ENCODE results near the gene EREG.
A peak's percentile ranks its signal among the peaks of the same experiment; 100 is the strongest.

EREG gene

DNA sequence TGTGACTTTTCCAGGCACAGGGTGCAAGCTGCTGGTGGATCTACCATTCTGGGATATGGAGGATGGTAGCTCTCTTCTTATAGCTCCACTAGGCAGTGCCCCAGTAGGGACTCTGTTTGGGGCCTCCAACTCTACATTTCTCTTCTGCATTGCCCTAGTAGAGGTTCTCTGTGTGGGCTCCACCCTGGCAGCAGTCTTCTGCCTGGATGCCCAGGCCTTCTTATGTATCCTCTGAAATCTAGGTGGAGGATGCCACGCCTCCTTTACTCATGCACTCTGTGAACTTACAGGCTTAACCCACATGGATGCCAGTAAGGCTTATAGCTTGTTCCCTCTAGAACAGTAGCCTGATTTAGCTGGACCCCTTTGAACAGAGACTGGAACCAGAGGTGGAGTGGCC is 20.9 kb upstream of the EREG start:
- DNase-seq (ENCODE audit: low read depth), result no peak

DNA sequence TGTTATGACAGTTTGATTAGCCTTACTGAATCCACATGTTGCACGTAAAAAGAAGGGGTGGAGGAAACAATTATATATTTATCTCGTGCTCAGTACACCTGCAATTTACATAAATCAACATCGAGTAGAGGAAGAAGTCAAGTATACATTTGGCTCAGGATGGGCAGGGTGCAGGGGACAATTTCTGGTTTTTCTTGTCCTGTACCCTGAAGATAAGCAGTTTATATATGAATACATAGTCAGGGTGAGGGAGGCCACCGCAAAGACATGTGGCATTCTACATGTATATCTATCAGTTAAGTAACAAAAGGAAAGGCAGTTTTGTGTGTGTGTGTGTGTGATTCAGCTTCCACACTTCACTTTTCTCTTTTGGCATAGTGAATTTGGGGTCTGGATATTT is 11.1 kb upstream of the EREG start:
- no peak for DNase-seq (ENCODE audit: low read depth)

- DNase-seq (ENCODE audit: low read depth), result no peak
Measured at GRCh38 chr4:74357965-74358364, 7.0 kb upstream of the EREG start.

DNA sequence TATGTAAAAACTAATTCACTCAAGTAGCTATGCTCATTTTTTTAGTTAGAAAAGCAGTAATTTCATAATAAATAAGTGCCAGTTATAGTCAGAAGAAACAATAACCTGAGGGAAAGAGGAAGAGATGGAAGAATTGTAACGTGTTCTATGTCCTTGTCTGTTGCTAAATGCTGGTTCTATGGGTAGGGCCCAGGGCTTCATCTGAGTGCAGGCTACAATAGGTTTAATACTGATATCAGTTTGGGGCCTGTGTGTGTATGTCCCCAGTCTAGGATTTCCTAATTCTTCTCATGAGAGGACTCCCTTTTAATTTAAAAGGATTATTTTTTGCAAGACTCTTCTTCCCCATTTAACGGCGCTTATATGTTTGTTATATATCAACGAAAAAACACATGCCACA is 3.3 kb upstream of the EREG start:
- no peak for DNase-seq (ENCODE audit: low read depth)

DNA sequence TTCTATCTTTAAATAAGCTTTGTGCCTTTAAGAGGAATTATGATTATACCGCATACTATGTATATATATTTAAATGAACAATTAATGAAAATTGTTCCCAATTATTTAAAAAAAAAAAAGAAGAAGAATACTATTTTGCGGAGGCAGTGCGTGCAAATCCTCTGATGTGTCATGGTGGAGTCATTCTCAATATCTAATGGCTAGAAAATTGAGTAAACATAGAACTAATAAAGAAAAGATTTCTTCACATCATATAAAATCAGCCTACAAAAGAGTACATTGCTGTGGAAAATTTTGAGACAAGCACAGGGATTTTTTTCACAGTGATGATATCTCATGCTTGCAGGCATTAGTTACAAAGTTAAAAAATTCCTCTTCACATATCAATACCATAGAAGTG is 2.6 kb upstream of the EREG start:
- no peak for DNase-seq (ENCODE audit: low read depth)

DNA sequence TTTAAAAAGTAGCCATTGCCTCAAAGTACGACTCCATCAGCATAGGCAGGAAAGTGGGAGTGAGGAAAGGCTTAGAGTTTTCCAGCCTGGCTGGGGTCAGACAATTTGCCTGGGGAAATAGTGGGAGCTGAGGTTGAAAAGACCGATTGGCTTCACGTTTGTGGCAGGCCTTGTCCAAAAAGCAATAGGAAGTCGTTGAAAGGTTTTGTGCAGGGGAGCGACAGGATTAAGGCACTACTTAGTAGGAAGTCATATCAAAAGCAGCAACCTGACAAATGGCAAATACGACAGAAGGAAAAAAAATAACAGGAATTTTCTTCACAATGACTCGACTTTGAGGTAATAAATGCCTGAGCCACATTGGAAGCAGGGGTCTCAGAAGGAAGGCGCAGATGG is 691 bp upstream of the EREG start:
- no peak for DNase-seq (ENCODE audit: low read depth)

GRCh38 chr4:74365761-74366160 is 816 bp downstream of the EREG start:
- DNase-seq (ENCODE audit: low read depth), result no peak

DNA sequence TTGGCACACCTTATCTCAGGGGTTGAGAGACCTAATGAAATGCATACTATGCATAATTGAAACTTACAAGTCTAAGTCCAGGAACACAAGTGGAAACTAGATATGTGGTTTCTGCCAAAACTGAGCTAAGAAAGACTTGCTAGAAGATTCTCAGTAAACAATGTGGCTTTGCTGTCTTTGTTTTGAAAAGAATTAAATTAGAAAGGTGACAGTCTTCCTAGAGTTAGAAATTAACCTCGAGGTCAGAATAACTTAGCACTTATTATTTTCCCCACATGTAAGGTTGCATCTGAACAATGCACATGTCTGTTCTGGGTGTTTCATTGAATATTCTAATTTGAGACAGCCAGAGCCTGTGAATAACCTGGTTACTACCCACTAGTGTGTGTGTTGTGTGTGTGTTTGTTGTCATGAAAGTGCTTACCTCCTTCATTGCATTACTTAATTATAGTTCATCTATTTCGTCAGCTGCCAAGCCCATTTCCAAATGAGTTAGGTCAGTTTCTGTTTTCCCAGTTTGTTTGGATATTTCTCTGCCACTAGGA is 1.5 kb downstream of the EREG start:
- no peak for DNase-seq (ENCODE audit: low read depth)

DNA sequence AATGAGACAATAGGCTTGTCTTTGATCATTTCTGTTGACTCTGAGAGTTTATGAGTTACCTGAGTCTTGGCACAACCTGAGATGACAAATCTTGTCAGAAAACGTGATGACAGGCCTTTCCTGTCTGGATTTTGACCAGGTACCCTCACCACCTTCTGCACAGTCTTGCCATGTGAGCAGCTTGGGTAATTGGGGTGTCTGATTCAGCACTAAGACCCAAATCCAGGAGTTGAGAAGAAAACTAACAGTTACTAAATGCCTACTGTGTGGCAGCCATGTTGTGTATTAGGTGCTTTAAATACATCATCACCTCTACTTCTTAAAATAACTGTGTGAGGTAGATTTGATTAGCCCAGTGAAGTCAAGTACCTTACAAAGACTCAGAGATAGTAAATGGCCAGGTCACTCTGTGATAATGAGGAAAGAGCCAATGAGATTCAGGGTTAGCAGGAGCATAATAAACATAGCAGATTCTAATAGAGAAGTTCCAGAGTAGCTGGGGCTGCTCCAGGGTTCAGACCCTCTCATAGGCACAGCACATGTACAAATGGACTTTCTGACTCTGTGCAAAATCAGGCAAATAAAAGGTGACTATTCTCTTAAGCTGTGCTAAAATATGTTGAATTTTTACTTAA is 2.8 kb downstream of the EREG start:
- DNase-seq (ENCODE audit: low read depth), result no peak

DNA sequence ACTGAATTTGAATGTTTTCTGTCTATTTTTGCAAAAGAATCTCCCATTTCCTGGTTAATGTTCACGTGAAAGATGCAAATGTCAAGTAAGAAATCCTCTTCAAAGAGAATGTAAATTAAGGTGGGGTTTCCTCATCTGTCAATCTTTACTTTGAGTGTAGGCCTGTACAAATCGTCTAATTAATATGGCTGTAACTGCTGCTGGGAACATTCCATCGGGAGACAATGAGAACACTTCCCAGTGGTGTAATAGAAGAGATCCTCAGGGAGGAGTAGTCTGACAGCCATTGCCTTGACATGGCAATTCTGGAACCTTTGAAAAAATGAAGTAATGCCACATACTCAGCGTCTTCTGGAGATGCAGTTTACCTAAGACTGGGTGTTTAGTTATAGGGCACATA is 3.7 kb downstream of the EREG start:
- DNase-seq (ENCODE audit: low read depth), result no peak

DNA sequence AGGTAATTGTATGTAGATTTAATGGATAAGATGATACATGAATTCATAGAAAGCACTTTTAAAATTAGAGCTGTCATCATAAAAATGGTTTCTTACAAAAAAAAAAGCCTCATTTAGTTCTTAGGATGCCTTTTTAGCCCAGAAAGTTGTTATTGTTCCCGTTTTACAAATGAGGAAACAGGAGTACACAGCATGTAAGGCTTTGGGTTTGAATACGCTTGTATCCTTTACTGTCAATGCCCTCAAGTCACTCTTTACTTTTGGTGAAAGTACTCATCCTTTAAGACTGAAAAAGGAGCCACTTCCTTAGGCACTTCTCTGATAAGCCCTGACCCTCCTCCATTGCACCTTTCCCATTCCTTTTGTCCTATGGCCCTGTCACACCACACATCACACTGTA is 4.9 kb downstream of the EREG start:
- DNase-seq (ENCODE audit: low read depth), result no peak

- peak; percentile 5 for DNase-seq (ENCODE audit: low read depth)
Measured at GRCh38 chr4:74370912-74371311, 6.0 kb downstream of the EREG start.

DNA sequence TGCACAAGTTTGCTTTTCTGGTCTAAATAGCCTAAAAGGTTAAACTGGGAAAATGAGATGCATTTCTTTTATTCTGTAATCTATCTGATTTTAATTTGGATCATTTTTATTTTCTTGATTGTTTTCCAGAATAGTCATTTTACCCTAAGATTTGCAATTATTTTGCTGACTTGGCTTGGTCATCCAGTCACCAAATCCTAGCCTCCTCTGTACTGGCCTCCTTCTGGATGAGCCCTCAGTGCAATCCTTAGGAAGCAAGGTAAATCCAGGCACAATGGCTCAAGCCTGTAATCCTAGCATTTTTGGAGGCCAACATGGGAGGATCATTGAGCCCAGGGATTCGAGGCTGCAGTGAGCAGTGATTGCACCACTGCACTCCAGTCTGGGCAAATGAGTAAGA is 9.2 kb downstream of the EREG start:
- DNase-seq (ENCODE audit: low read depth), result no peak

DNA sequence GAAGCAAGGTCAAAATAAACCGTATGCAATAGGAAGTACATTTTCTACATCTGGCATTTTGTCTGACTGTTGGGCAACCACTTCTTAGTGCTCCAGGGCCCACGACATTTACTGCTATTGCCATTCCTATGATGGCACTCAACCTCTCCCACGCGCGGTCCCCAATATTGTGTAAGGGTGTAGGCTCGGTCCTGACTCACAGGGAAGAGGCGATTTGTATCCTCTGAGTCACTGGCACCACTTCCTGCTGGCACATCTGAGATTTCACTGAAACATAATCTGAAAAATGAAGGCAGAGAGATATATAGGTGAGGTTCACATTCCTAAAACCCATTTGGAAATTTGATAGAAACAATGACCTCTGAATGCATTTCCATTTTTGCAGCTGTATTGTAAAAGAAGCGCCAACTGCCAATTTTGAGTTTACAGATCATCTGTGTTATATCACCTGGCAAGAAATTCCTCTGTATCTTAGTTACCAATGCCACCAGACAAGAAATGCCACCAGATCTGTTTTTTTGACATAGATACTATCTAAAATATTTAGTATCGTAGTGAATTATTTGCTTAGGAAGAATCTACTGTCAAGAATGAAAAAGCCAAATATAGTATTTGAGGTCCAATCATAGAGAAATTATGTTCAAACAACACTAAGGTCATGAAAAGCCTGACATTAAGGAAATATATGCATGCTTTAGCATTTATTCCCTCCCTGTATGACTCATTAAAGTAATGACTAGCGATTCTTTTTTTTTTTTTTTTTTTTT is 9.8 kb downstream of the EREG start:
- DNase-seq (ENCODE audit: low read depth), result no peak

GRCh38 chr4:74375824-74376426 is 11.0 kb downstream of the EREG start:
- no peak for DNase-seq (ENCODE audit: low read depth)

DNA sequence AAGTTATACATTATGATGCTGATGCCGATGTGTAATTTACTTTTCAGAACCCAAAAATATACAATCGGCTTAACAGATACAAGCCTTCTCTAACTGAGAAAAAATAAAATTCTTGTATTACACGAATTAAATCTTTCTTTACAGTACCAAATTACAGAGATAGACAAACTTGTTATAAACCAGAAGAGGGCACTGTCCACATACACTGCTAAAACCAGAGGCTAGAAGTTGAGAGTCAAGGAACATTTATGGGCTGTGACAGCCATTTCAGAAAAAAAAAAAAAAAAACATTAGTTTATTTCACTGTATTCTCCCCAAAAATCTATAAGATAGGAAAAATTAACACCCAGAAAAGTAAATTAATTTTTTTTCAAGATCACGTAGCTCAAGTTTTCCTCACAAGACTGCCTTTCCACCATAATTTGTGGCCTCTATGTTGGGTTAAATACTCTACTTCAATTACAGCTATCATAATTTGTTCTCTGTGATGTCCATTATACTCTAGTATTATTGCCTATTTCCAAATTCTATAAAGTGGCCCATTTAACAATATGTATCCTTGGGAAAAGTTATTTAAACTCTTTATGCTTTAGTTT is 12.0 kb downstream of the EREG start:
- no peak for DNase-seq (ENCODE audit: low read depth)

- no peak for DNase-seq (ENCODE audit: low read depth)
Measured at GRCh38 chr4:74377714-74378113, 12.8 kb downstream of the EREG start.

GRCh38 chr4:74378573-74378972 is 13.6 kb downstream of the EREG start:
- no peak for DNase-seq (ENCODE audit: low read depth)

- no peak for DNase-seq (ENCODE audit: low read depth)
Measured at GRCh38 chr4:74379912-74380311, 15.0 kb downstream of the EREG start.

- DNase-seq (ENCODE audit: low read depth), result no peak
Measured at GRCh38 chr4:74385386-74385785, 20.4 kb downstream of the EREG start.

DNA sequence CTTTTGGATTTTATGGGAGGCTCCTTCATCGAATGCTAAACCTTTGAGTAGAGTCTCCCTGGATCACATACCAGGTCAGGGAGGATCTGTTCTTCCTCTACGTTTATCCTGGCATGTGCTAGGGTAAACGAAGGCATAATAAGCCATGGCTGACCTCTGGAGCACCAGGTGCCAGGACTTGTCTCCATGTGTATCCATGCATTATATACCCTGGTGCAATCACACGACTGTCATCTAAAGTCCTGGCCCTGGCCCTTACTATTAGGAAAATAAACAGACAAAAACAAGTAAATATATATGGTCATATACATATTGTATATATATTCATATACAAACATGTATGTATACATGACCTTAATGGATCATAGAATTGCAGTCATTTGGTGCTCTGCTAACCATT is 21.2 kb downstream of the EREG start:
- DNase-seq (ENCODE audit: low read depth), result no peak

DNA sequence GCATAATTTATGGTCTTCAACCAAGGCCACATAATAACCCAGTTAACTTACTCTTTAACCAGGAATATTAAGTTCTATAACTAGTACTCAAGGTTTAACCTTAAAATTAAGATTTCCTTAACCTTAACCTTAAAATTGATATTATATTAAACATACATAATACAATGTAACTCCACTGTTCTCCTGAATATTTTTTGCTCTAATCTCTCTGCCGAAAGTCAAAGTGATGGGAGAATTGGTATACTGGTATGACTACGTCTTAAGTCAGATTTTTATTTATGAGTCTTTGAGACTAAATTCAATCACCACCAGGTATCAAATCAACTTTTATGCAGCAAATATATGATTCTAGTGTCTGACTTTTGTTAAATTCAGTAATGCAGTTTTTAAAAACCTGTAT is 22.8 kb downstream of the EREG start:
- DNase-seq (ENCODE audit: low read depth), result no peak

- no peak for DNase-seq (ENCODE audit: low read depth)
Measured at GRCh38 chr4:74389494-74389893, 24.5 kb downstream of the EREG start.
